Peyer's patch (tissue), 4 donors: ENCODE results near the gene ARHGAP24. TPM values are rescaled to one million over a fixed set of nuclear protein-coding genes. Genes with fewer than 3 reads are reported as not detected.
"Not testable (repeated sequence)": the region's sequence is repeated elsewhere in the genome, so short reads cannot be mapped to it uniquely, and the experiment has no call there.

Source experiments
- DNase-seq, 3 donors: peaks; one replicate each; pipeline ENCODE4 v3.0.0-alpha.2; 2017 to 2019
- H3K27ac ChIP-seq, 4 donors: fragments of 200-600 bp; sonication (generic); one replicate each; pipeline ENCODE4 v1.5.1; 2016 to 2019
- H3K27me3 ChIP-seq, 2 donors: fragments of 200-600 bp; sonication (generic); one replicate each; pipeline ENCODE4 v1.5.1; 2019
- H3K36me3 ChIP-seq, 3 donors: fragments of 200-600 bp; sonication (generic); one replicate each; pipeline ENCODE4 v1.5.1; 2016 to 2019
- H3K4me1 ChIP-seq, 4 donors: fragments of 200-600 bp; sonication (generic); one replicate each; pipeline ENCODE4 v1.5.1; 2016 to 2019
- H3K4me3 ChIP-seq, 4 donors: fragments of 200-600 bp; sonication (generic); 1 replicate in 3 of 4; 2 replicates in 1 of 4; pipeline ENCODE4 v1.5.1; 2016 to 2019; ENCODE audit warnings: mild to moderate bottlenecking in 1 of 4
- H3K9me3 ChIP-seq, 4 donors: fragments of 200-600 bp; sonication (generic); one replicate each; pipeline ENCODE4 v1.5.1; 2016 to 2019; ENCODE audit warnings: mild to moderate bottlenecking in 1 of 4
- CTCF ChIP-seq, 6 experiments: fragments of 450-650 bp in 4 of 6; fragments of 200-600 bp in 2 of 6; sonication (generic) in 1 of 6; IDR thresholded peaks; one replicate each; pipeline ENCODE4 v1.5.1; 2017 to 2019; ENCODE audit warnings: antibody characterized with exemption in 6 of 6, mild to moderate bottlenecking in 3 of 6, moderate library complexity in 1 of 6
- POLR2A ChIP-seq, 2 donors: fragments of 450-650 bp; IDR thresholded peaks; one replicate each; pipeline ENCODE4 v1.5.1; 2017; ENCODE audit warnings: antibody characterized with exemption in 2 of 2, mild to moderate bottlenecking in 2 of 2, moderate library complexity in 2 of 2
- total RNA-seq, 4 donors: library from RNA; depleted of rRNA; stranded (reverse); fragments of >200 nt; gene quantifications; one replicate each; pipeline ENCODE4 v1.1.0, GENCODE V29; 2016

ARHGAP24 gene
- total RNA-seq, 4 donors from 2014 or later = 4.7 to 330 (median 20.0) TPM

GRCh38 chr4:86015412-86016350, 540.7 kb downstream of the ARHGAP24 start:
- TF ChIP-seq POLR2A (IDR thresholded peaks at IDR 0.05) = no peak
- no peak for TF ChIP-seq CTCF (IDR thresholded peaks at IDR 0.05)
- H3K4me1 ChIP-seq = no peaks in the 10 kb centered on the region
- no peaks in the 10 kb centered on the region for H3K27me3 ChIP-seq
- no peak overlapping the region for H3K27ac ChIP-seq
- no peak for DNase-seq
- H3K36me3 ChIP-seq = no peaks in the 10 kb centered on the region
- no peaks in the 10 kb centered on the region for H3K9me3 ChIP-seq
- no peak overlapping the region for H3K4me3 ChIP-seq

DNA sequence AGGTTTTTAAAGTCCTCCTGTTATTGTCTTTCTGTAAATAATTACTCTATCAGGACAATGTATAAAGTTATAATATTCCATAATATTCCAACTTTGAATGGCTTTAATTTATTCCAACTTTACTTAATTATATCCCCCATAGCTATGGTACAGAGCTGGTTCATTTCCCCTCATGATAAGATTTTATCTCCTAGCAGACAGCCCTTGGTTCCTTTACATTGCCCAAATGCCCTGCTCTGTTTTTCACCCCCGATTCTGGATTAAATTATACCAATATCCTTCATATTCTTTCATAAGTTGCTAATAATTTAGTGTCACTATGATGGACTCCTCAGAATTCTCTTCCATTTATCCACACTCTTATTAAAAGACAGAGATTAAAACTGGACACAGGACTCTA, 544.4 kb downstream of the ARHGAP24 start:
- Histone ChIP-seq H3K27me3 (no peaks in the 10 kb centered on the region), H3K4me1 (no peaks in the 10 kb centered on the region), H3K36me3 (no peaks in the 10 kb centered on the region), H3K4me3 (no peak overlapping the region), H3K27ac (no peak overlapping the region), H3K9me3 (no peaks in the 10 kb centered on the region)
- DNase-seq = no peak
- TF ChIP-seq CTCF (IDR thresholded peaks at IDR 0.05) = no peak
- TF ChIP-seq POLR2A (IDR thresholded peaks at IDR 0.05) = no peak

- no peak overlapping the region for H3K27ac ChIP-seq
- TF ChIP-seq CTCF (IDR thresholded peaks at IDR 0.05) = no peak
- no peak for TF ChIP-seq POLR2A (IDR thresholded peaks at IDR 0.05)
- no peak overlapping the region for H3K4me3 ChIP-seq
- no peaks in the 10 kb centered on the region for H3K4me1 ChIP-seq
- DNase-seq = no peak
- H3K9me3 ChIP-seq = no peaks in the 10 kb centered on the region
- H3K27me3 ChIP-seq = no peaks in the 10 kb centered on the region
- no peaks in the 10 kb centered on the region for H3K36me3 ChIP-seq
Measured at GRCh38 chr4:86019906-86020305, 545.0 kb downstream of the ARHGAP24 start.

GRCh38 chr4:86021671-86022070, 546.7 kb downstream of the ARHGAP24 start:
- H3K4me1 ChIP-seq, H3K4me3 ChIP-seq, H3K27me3 ChIP-seq, H3K36me3 ChIP-seq, H3K9me3 ChIP-seq, H3K27ac ChIP-seq, DNase-seq: not testable (repeated sequence)

- Histone ChIP-seq H3K4me1 (no peaks in the 10 kb centered on the region), H3K36me3 (no peaks in the 10 kb centered on the region), H3K9me3 (no peaks in the 10 kb centered on the region), H3K27ac (no peak overlapping the region), H3K27me3 (no peaks in the 10 kb centered on the region), H3K4me3 (no peak overlapping the region)
- TF ChIP-seq CTCF (IDR thresholded peaks at IDR 0.05) (no peak), POLR2A (IDR thresholded peaks at IDR 0.05) (no peak)
- no peak for DNase-seq
Measured at GRCh38 chr4:86026720-86027119, 551.8 kb downstream of the ARHGAP24 start.

- Histone ChIP-seq H3K27ac (no peak overlapping the region), H3K4me1 (no peaks in the 10 kb centered on the region), H3K4me3 (no peak overlapping the region), H3K9me3 (no peaks in the 10 kb centered on the region), H3K27me3 (no peaks in the 10 kb centered on the region), H3K36me3 (no peaks in the 10 kb centered on the region)
- TF ChIP-seq CTCF (IDR thresholded peaks at IDR 0.05) (no peak), POLR2A (IDR thresholded peaks at IDR 0.05) (no peak)
- no peak for DNase-seq
Measured at GRCh38 chr4:86031927-86032326, 557.0 kb downstream of the ARHGAP24 start.
